ENCODE measurements around the gene UBE2D3.

UBE2D3 gene

GRCh38 chr4:102760645-102761295 lies 66.6 kb downstream of the UBE2D3 start, which contains the start of gene MANBA:
MANBA (minus strand) TSS chr4:102760968; CDS start chr4:102760894, 74 bp downstream.
- no peaks in the 10 kb centered on the region for H3K9me3 ChIP-seq (ENCODE audit: insufficient read depth, low read length)

DNA sequence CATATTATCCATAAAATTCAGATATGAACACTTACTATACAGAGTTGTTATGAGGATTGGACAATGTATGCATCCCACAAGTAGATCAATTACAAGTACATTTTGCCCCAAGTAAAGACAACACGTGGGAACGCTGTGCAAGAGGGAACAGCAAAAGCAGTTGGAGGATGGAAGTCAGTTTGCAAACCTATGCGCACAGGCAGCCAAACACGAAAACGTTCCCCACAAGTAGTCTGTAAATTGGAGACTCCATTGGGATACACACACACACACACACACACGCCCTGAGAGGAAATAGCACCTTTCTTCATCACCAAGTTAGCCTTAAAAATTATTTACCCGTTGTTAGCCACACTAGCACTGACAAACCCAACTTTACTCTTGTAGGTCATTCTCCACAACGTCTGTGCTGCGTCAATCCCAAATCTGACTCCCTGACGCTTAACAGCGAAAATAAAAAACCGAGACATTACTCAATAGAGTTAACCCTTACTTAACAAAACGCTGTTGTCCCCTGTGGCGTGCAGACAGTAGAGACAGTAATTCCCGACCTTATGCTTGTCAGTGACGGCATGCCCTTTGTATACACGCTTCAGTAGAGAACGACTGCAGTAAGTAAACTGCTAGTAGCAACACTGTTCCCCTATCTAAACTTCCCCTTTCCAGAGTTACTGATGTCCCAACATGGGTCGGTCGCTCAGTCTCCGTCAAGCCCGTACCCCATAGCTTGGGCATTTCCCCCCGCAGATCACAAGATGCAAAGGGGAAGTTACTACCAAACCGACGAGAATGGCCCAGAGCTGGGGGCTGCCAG lies 67.3 kb downstream of the UBE2D3 start:
- Histone ChIP-seq H3K36me3 (ENCODE audit: insufficient read depth, insufficient read length, low read length) (no peaks in the 10 kb centered on the region), H3K4me1 (ENCODE audit: insufficient read depth, insufficient read length) (no peaks in the 10 kb centered on the region), H3K27me3 (ENCODE audit: insufficient read depth, insufficient read length) (peaks cover 27% of the 10 kb centered on the region), H3K9ac (ENCODE audit: insufficient read length, low read depth) (peak overlapping the region; percentile 81), H3K9me3 (ENCODE audit: insufficient read depth, low read length) (no peaks in the 10 kb centered on the region), H3K4me3 (ENCODE audit: insufficient read length, low read depth) (peak overlapping the region; percentile 83)
- DNase-seq (ENCODE audit: low read depth, low spot score) = peak; percentile 3
- TF ChIP-seq YY1 (IDR thresholded peaks at IDR 0.05; ENCODE audit: insufficient read depth, insufficient read length) (no peak), ZNF274 (IDR thresholded peaks at IDR 0.05; ENCODE audit: low read depth, low read length) (no peak), SUZ12 (IDR thresholded peaks at IDR 0.05; ENCODE audit: extremely low read depth, insufficient read depth, insufficient read length) (no peak)

More at GRCh38 chr4:102760645-102761295, 66.6 kb downstream of the UBE2D3 start, which contains the start of gene MANBA:
- Histone ChIP-seq H3K4me1 (ENCODE audit: insufficient read depth, insufficient read length) (no peaks in the 10 kb centered on the region), H3K36me3 (ENCODE audit: insufficient read depth, insufficient read length, low read length) (no peaks in the 10 kb centered on the region), H3K27me3 (ENCODE audit: insufficient read depth, insufficient read length) (peaks cover 27% of the 10 kb centered on the region), H3K4me3 (ENCODE audit: insufficient read length, low read depth) (peak within 1 kb of the TSS; percentile 83), H3K9ac (ENCODE audit: insufficient read length, low read depth) (peak within 1 kb of the TSS; percentile 88)
- DNase-seq (ENCODE audit: low read depth, low spot score) = peak; percentile 49
- TF ChIP-seq ZNF274 (IDR thresholded peaks at IDR 0.05; ENCODE audit: low read depth, low read length) (no peak), YY1 (IDR thresholded peaks at IDR 0.05; ENCODE audit: insufficient read depth, insufficient read length) (no peak), SUZ12 (IDR thresholded peaks at IDR 0.05; ENCODE audit: extremely low read depth, insufficient read depth, insufficient read length) (no peak)

GRCh38 chr4:102758241-102759160 lies 68.8 kb downstream of the UBE2D3 start:
- no peak for DNase-seq (ENCODE audit: low read depth, low spot score)
- Histone ChIP-seq H3K9me3 (ENCODE audit: insufficient read depth, low read length) (no peaks in the 10 kb centered on the region), H3K27me3 (ENCODE audit: insufficient read depth, insufficient read length) (peaks cover 27% of the 10 kb centered on the region), H3K4me1 (ENCODE audit: insufficient read depth, insufficient read length) (no peaks in the 10 kb centered on the region), H3K36me3 (ENCODE audit: insufficient read depth, insufficient read length, low read length) (no peaks in the 10 kb centered on the region), H3K4me3 (ENCODE audit: insufficient read length, low read depth) (no peak overlapping the region), H3K9ac (ENCODE audit: insufficient read length, low read depth) (no peak overlapping the region)
- TF ChIP-seq YY1 (IDR thresholded peaks at IDR 0.05; ENCODE audit: insufficient read depth, insufficient read length) (no peak), SUZ12 (IDR thresholded peaks at IDR 0.05; ENCODE audit: extremely low read depth, insufficient read depth, insufficient read length) (no peak), ZNF274 (IDR thresholded peaks at IDR 0.05; ENCODE audit: low read depth, low read length) (no peak)

- Histone ChIP-seq H3K4me1 (ENCODE audit: insufficient read depth, insufficient read length) (no peaks in the 10 kb centered on the region), H3K9ac (ENCODE audit: insufficient read length, low read depth) (no peak overlapping the region), H3K27me3 (ENCODE audit: insufficient read depth, insufficient read length) (peaks cover 27% of the 10 kb centered on the region), H3K4me3 (ENCODE audit: insufficient read length, low read depth) (no peak overlapping the region), H3K36me3 (ENCODE audit: insufficient read depth, insufficient read length, low read length) (no peaks in the 10 kb centered on the region), H3K9me3 (ENCODE audit: insufficient read depth, low read length) (no peaks in the 10 kb centered on the region)
- TF ChIP-seq ZNF274 (IDR thresholded peaks at IDR 0.05; ENCODE audit: low read depth, low read length) (no peak), YY1 (IDR thresholded peaks at IDR 0.05; ENCODE audit: insufficient read depth, insufficient read length) (no peak), SUZ12 (IDR thresholded peaks at IDR 0.05; ENCODE audit: extremely low read depth, insufficient read depth, insufficient read length) (no peak)
- DNase-seq (ENCODE audit: low read depth, low spot score) = no peak
Observed at GRCh38 chr4:102757681-102758080, 69.7 kb downstream of the UBE2D3 start.

DNA sequence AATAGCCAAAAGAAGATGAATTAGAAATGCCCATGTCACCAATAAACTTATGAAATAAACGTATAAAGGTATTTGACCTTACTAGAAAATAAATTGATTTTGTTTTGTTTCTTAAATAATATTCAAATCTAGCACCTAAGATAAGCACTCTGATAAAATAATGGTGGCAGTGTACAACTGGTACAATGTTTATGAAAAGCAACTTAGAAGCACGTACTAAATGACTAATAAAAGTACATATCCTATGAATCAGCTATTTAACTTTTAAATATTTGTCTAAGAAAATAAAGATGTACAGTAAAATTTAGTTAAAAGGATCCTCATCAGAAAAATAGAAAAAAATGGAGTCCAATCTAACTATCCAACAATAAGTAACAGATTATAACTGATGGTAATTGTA lies 73.3 kb downstream of the UBE2D3 start:
- DNase-seq (ENCODE audit: low read depth, low spot score) = no peak
- TF ChIP-seq ZNF274 (IDR thresholded peaks at IDR 0.05; ENCODE audit: low read depth, low read length) = no peak
- TF ChIP-seq YY1 (IDR thresholded peaks at IDR 0.05; ENCODE audit: insufficient read depth, insufficient read length) = no peak
- no peak for TF ChIP-seq SUZ12 (IDR thresholded peaks at IDR 0.05; ENCODE audit: extremely low read depth, insufficient read depth, insufficient read length)
- H3K4me1 ChIP-seq (ENCODE audit: insufficient read depth, insufficient read length) = no peaks in the 10 kb centered on the region
- H3K27me3 ChIP-seq (ENCODE audit: insufficient read depth, insufficient read length) = no peaks in the 10 kb centered on the region
- no peak overlapping the region for H3K9ac ChIP-seq (ENCODE audit: insufficient read length, low read depth)
- no peaks in the 10 kb centered on the region for H3K9me3 ChIP-seq (ENCODE audit: insufficient read depth, low read length)
- H3K36me3 ChIP-seq (ENCODE audit: insufficient read depth, insufficient read length, low read length) = no peaks in the 10 kb centered on the region
- H3K4me3 ChIP-seq (ENCODE audit: insufficient read length, low read depth) = no peak overlapping the region

DNA sequence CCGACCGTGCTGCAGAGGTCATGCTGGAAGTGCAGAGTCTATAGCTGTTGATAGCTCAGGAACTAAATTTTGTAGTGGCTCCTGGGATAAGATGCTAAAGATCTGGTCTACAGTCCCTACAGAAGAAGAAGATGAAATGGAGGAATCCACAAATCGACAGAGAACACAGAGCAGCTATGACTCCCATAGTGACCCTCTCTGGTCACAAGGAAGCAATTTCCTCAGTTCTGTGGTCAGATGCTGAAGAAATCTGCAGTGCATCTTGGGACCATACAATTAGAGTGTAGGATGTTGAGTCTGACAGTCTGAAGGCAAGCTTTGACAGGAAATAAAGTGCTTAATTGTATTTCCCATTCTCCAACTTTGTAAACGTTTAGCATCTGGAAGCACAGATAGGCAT lies 75.4 kb downstream of the UBE2D3 start:
- Histone ChIP-seq H3K9ac (ENCODE audit: insufficient read length, low read depth) (no peak overlapping the region), H3K4me1 (ENCODE audit: insufficient read depth, insufficient read length) (no peaks in the 10 kb centered on the region), H3K36me3 (ENCODE audit: insufficient read depth, insufficient read length, low read length) (no peaks in the 10 kb centered on the region), H3K9me3 (ENCODE audit: insufficient read depth, low read length) (no peaks in the 10 kb centered on the region), H3K4me3 (ENCODE audit: insufficient read length, low read depth) (no peak overlapping the region), H3K27me3 (ENCODE audit: insufficient read depth, insufficient read length) (no peaks in the 10 kb centered on the region)
- TF ChIP-seq YY1 (IDR thresholded peaks at IDR 0.05; ENCODE audit: insufficient read depth, insufficient read length) (no peak), SUZ12 (IDR thresholded peaks at IDR 0.05; ENCODE audit: extremely low read depth, insufficient read depth, insufficient read length) (no peak), ZNF274 (IDR thresholded peaks at IDR 0.05; ENCODE audit: low read depth, low read length) (no peak)
- no peak for DNase-seq (ENCODE audit: low read depth, low spot score)

Data from NT2/D1 (cell line).